ENCODE results near the gene PRKACA.

DNA sequence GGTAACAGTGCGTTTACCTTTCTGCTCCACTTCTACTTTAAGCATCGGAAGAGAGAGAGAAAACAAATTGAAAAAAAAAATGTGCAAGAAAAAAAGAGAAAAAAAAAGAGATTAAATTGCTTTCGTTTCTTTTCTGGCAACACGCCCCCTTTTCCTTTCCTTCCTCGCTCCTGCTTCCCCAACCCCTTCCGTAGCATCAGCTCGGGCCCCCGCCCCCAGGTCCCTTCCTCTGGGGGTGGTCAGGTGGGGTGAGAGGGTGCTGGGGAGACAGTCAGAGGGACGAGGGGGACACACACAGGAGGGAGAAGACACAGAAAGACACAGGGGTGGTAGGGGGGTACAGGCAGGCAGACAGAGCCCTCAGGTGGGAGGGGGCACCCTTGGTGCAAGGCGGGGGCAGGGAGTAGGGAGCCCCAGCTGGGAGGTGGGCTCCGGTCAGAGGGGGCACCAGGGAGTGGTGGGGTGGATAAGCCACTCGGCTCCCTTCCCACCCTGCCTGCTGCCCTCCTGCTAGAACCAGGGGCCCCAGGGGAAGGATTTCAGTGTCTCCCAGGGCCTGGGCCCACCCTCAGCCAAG lies 49.5 kb upstream of the PRKACA start:
- TF ChIP-seq EZH2 (IDR thresholded peaks at IDR 0.05) (no peak), CTCF (IDR thresholded peaks at IDR 0.05) (no peak), EZH2phosphoT487 (IDR thresholded peaks at IDR 0.05) (no peak)
